NCI-H128 (cell line): ENCODE data around the gene MEGF8.
A peak's percentile ranks its signal among the peaks of the same experiment; 100 is the strongest.

Source experiments
- DNase-seq: peaks from one replicate; lab custom pipeline; 2025; ENCODE audit not compliant: unreplicated experiment; lab: John Stamatoyannopoulos, UW

MEGF8 gene

GRCh38 chr19:42409477-42409876, 84.0 kb downstream of the MEGF8 start:
- DNase-seq, result no peak

- no peak for DNase-seq
Measured at GRCh38 chr19:42410371-42410770, 84.9 kb downstream of the MEGF8 start.

- no peak for DNase-seq
Measured at GRCh38 chr19:42411581-42412178, 86.2 kb downstream of the MEGF8 start.

GRCh38 chr19:42412227-42412626, 86.8 kb downstream of the MEGF8 start:
- no peak for DNase-seq

GRCh38 chr19:42412661-42413076, 87.2 kb downstream of the MEGF8 start:
- no peak for DNase-seq

GRCh38 chr19:42419309-42419708, 93.9 kb downstream of the MEGF8 start:
- no peak for DNase-seq

GRCh38 chr19:42420055-42420544, 94.7 kb downstream of the MEGF8 start:
- DNase-seq, result no peak

- no peak for DNase-seq
Measured at GRCh38 chr19:42421101-42421500, 95.7 kb downstream of the MEGF8 start.

GRCh38 chr19:42421591-42422031, 96.2 kb downstream of the MEGF8 start:
- DNase-seq, result no peak

- DNase-seq, result no peak
Measured at GRCh38 chr19:42422092-42422900, 96.9 kb downstream of the MEGF8 start.

GRCh38 chr19:42422901-42423461, 97.5 kb downstream of the MEGF8 start:
- no peak for DNase-seq

- DNase-seq, result peak; percentile 70
Measured at GRCh38 chr19:42423462-42424344, 98.3 kb downstream of the MEGF8 start.

- no peak for DNase-seq
Measured at GRCh38 chr19:42424345-42424707, 98.9 kb downstream of the MEGF8 start.

- no peak for DNase-seq
Measured at GRCh38 chr19:42424712-42425131, 99.3 kb downstream of the MEGF8 start.

GRCh38 chr19:42426643-42427042, 101.2 kb downstream of the MEGF8 start:
- no peak for DNase-seq

GRCh38 chr19:42427313-42427712, 101.9 kb downstream of the MEGF8 start, which contains the start of gene LIPE:
Gene LIPE (minus strand): TSS chr19:42427388. CDS start chr19:42427149, 239 bp downstream.
- no peak for DNase-seq
